Activated naive CD4-positive, alpha-beta T cell treated with anti-CD3 and anti-CD28 coated beads, Interleukin-2, amount 50 U/mL, for 72 hours (primary cell): ENCODE measurements around the gene MNAT1. TPM values are rescaled to one million over a fixed set of nuclear protein-coding genes. Genes with fewer than 3 reads are reported as not detected.

Experiments
- ATAC-seq, 2 donors: fragments of 150-1000 bp; cut with Tn5 transposase; 2 replicates each; pipeline ENCODE4 v1.10.0; 2021; ENCODE audit warnings: mild to moderate bottlenecking in 2 of 2, moderate library complexity in 2 of 2
- DNase-seq, 2 donors: peaks; one replicate each; pipeline ENCODE4 v3.0.0; 2021 to 2022; ENCODE audit warnings: low spot score in 2 of 2
- H3K27ac Mint-ChIP-seq, 2 donors: one replicate each; pipeline ENCODE4 v1.8.0; 2022; ENCODE audit warnings: mild to moderate bottlenecking in 2 of 2, mixed read lengths in 2 of 2
- H3K36me3 Mint-ChIP-seq, 2 donors: one replicate each; pipeline ENCODE4 v1.8.0; 2022; ENCODE audit warnings: mixed read lengths in 2 of 2
- H3K9me3 Mint-ChIP-seq, 2 donors: one replicate each; pipeline ENCODE4 v1.8.0; 2022; ENCODE audit warnings: mixed read lengths in 2 of 2
- total RNA-seq, 2 donors: library from RNA; stranded (reverse); gene quantifications; one replicate each; pipeline ENCODE4 v1.2.3, GENCODE V29; 2022

The MNAT1 gene
- 10 to 100 TPM; 11.8 to 38.0 TPM for total RNA-seq

- Mint-ChIP-seq H3K36me3 (peaks cover 6% of the 10 kb centered on the region in 2 donors), H3K27ac (peak within 1 kb of the TSS; percentile 91 to 92), H3K9me3 (no peaks in the 10 kb centered on the region)
- ATAC-seq (peak; percentile 87 to 97), DNase-seq (peak in 1 of 2 donors; percentile 82)
Observed at GRCh38 chr14:60734465-60735242, at the start of gene MNAT1. Gene MNAT1 (plus strand): TSS chr14:60734761. CDS start chr14:60734863, 102 bp downstream.

GRCh38 chr14:60686865-60687264 is 47.7 kb upstream of the MNAT1 start:
- no peaks in the 10 kb centered on the region for H3K36me3 Mint-ChIP-seq
- no peak for ATAC-seq

GRCh38 chr14:60691383-60692113 is 43.0 kb upstream of the MNAT1 start:
- Mint-ChIP-seq H3K36me3 (no peaks in the 10 kb centered on the region), H3K27ac (peak overlapping the region in 1 of 2 donors; percentile 44), H3K9me3 (peaks cover 0 to 4% of the 10 kb centered on the region in 2 donors)
- ATAC-seq (no peak), DNase-seq (no peak)

More at GRCh38 chr14:60686865-60687264, 47.7 kb upstream of the MNAT1 start:
- no peaks in the 10 kb centered on the region for H3K9me3 Mint-ChIP-seq
- no peak for DNase-seq
- no peak overlapping the region for H3K27ac Mint-ChIP-seq

GRCh38 chr14:60695327-60695726 is 39.2 kb upstream of the MNAT1 start:
- H3K27ac Mint-ChIP-seq, result no peak overlapping the region
- peaks cover 5 to 10% of the 10 kb centered on the region in 2 donors for H3K9me3 Mint-ChIP-seq

GRCh38 chr14:60700598-60700997 is 34.0 kb upstream of the MNAT1 start:
- Mint-ChIP-seq H3K27ac (no peak overlapping the region), H3K36me3 (peaks cover 8 to 9% of the 10 kb centered on the region in 2 donors), H3K9me3 (peaks cover 13 to 18% of the 10 kb centered on the region in 2 donors)
- ATAC-seq (no peak), DNase-seq (no peak)

More at GRCh38 chr14:60695327-60695726, 39.2 kb upstream of the MNAT1 start:
- no peaks in the 10 kb centered on the region for H3K36me3 Mint-ChIP-seq
- ATAC-seq (no peak), DNase-seq (no peak)

GRCh38 chr14:60705100-60705499 is 29.5 kb upstream of the MNAT1 start:
- H3K9me3 Mint-ChIP-seq, result peaks cover 11 to 13% of the 10 kb centered on the region in 2 donors
- H3K27ac Mint-ChIP-seq, result no peak overlapping the region
- ATAC-seq (no peak), DNase-seq (no peak)
- peaks cover 8 to 9% of the 10 kb centered on the region in 2 donors for H3K36me3 Mint-ChIP-seq

- Mint-ChIP-seq H3K9me3 (no peaks in the 10 kb centered on the region), H3K36me3 (no peaks in the 10 kb centered on the region), H3K27ac (no peak overlapping the region)
- DNase-seq (no peak), ATAC-seq (no peak)
Observed at GRCh38 chr14:60707858-60708257, 26.7 kb upstream of the MNAT1 start.

- ATAC-seq, result no peak
- no peak for DNase-seq
- Mint-ChIP-seq H3K27ac (no peak overlapping the region), H3K9me3 (no peaks in the 10 kb centered on the region), H3K36me3 (no peaks in the 10 kb centered on the region)
Observed at GRCh38 chr14:60710494-60710893, 24.1 kb upstream of the MNAT1 start.

- ATAC-seq (no peak), DNase-seq (no peak)
- H3K27ac Mint-ChIP-seq, result no peak overlapping the region
- no peaks in the 10 kb centered on the region for H3K9me3 Mint-ChIP-seq
- H3K36me3 Mint-ChIP-seq, result no peaks in the 10 kb centered on the region
Observed at GRCh38 chr14:60713513-60713912, 21.0 kb upstream of the MNAT1 start.

- no peak for DNase-seq
- H3K27ac Mint-ChIP-seq, result no peak overlapping the region
Observed at GRCh38 chr14:60720391-60720790, 14.2 kb upstream of the MNAT1 start.

GRCh38 chr14:60720962-60721325 is 13.6 kb upstream of the MNAT1 start:
- DNase-seq, result no peak
- Mint-ChIP-seq H3K36me3 (peaks cover 0 to 13% of the 10 kb centered on the region in 2 donors), H3K27ac (no peak overlapping the region), H3K9me3 (no peaks in the 10 kb centered on the region)
- ATAC-seq, result no peak

More at GRCh38 chr14:60720391-60720790, 14.2 kb upstream of the MNAT1 start:
- Mint-ChIP-seq H3K9me3 (no peaks in the 10 kb centered on the region), H3K36me3 (peaks cover 0 to 13% of the 10 kb centered on the region in 2 donors)
- ATAC-seq, result no peak

- ATAC-seq (peak; percentile 62 to 79), DNase-seq (peak in 1 of 2 donors; percentile 48)
- Mint-ChIP-seq H3K36me3 (peaks cover 0 to 13% of the 10 kb centered on the region in 2 donors), H3K9me3 (no peaks in the 10 kb centered on the region), H3K27ac (no peak overlapping the region)
Observed at GRCh38 chr14:60721326-60722106, 13.0 kb upstream of the MNAT1 start.

- Mint-ChIP-seq H3K27ac (no peak overlapping the region), H3K9me3 (no peaks in the 10 kb centered on the region), H3K36me3 (peaks cover 0 to 13% of the 10 kb centered on the region in 2 donors)
- ATAC-seq (no peak), DNase-seq (no peak)
Observed at GRCh38 chr14:60722107-60722356, 12.5 kb upstream of the MNAT1 start.

GRCh38 chr14:60722357-60723115 is 12.0 kb upstream of the MNAT1 start:
- peak in 1 of 2 donors; percentile 32 for DNase-seq

GRCh38 chr14:60723116-60723906 is 11.2 kb upstream of the MNAT1 start:
- H3K36me3 Mint-ChIP-seq, result peaks cover 0 to 13% of the 10 kb centered on the region in 2 donors
- DNase-seq (peak in 1 of 2 donors; percentile 29), ATAC-seq (peak; percentile 38 to 48)
- no peak overlapping the region for H3K27ac Mint-ChIP-seq
- H3K9me3 Mint-ChIP-seq, result no peaks in the 10 kb centered on the region

More at GRCh38 chr14:60722357-60723115, 12.0 kb upstream of the MNAT1 start:
- H3K9me3 Mint-ChIP-seq, result no peaks in the 10 kb centered on the region
- peaks cover 0 to 13% of the 10 kb centered on the region in 2 donors for H3K36me3 Mint-ChIP-seq
- no peak overlapping the region for H3K27ac Mint-ChIP-seq
- ATAC-seq, result peak in 1 of 2 donors; percentile 44
